Measurements from ENCODE around the gene CHN2.

- no peak for TF ChIP-seq CTCF (IDR thresholded peaks at IDR 0.05)
- no peak for TF ChIP-seq SMC3 (IDR thresholded peaks at IDR 0.05)
- no peak for TF ChIP-seq RAD21 (conservative IDR thresholded peaks at IDR 0.05 in 1 of 2, IDR thresholded peaks at IDR 0.05 in 1 of 2)
- no peak for TF ChIP-seq JUNB (IDR thresholded peaks at IDR 0.05)
- TF ChIP-seq EP300 (IDR thresholded peaks at IDR 0.05): no peak
- TF ChIP-seq POLR2A (IDR thresholded peaks at IDR 0.05; ENCODE audit: low read length): no peak
- TF ChIP-seq GATA3 (IDR thresholded peaks at IDR 0.05; ENCODE audit: borderline replicate concordance): no peak
- TF ChIP-seq MAZ (IDR thresholded peaks at IDR 0.05; ENCODE audit: borderline replicate concordance, low read depth, low read length): no peak
- no peak for TF ChIP-seq BHLHE40 (IDR thresholded peaks at IDR 0.05; ENCODE audit: low read depth, low read length)
- no peak for TF ChIP-seq JUN (IDR thresholded peaks at IDR 0.05)
- TF ChIP-seq CBX2 (IDR thresholded peaks at IDR 0.05; ENCODE audit: borderline replicate concordance, low read depth): no peak
- TF ChIP-seq E2F6 (IDR thresholded peaks at IDR 0.05; ENCODE audit: borderline replicate concordance, low read depth): no peak
- no peak for TF ChIP-seq POLR2AphosphoS2 (conservative IDR thresholded peaks at IDR 0.05; ENCODE audit: low read length)
- TF ChIP-seq MAX (IDR thresholded peaks at IDR 0.05): no peak
These were observed 10.0 kb upstream of the CHN2 start for GRCh38 chr7:29184599-29184998.

All from A549 (cell line).